ENCODE measurements around the gene ZFR. TPM values are rescaled to one million over a fixed set of nuclear protein-coding genes. Genes with fewer than 3 reads are reported as not detected.
A peak's percentile ranks its signal among the peaks of the same experiment; 100 is the strongest.
"Not testable (repeated sequence)": the region's sequence is repeated elsewhere in the genome, so short reads cannot be mapped to it uniquely, and the experiment has no call there.

Gene ZFR
- total RNA-seq, 2 donors from 2014 or later = 63.7 to 70.4 TPM

DNA sequence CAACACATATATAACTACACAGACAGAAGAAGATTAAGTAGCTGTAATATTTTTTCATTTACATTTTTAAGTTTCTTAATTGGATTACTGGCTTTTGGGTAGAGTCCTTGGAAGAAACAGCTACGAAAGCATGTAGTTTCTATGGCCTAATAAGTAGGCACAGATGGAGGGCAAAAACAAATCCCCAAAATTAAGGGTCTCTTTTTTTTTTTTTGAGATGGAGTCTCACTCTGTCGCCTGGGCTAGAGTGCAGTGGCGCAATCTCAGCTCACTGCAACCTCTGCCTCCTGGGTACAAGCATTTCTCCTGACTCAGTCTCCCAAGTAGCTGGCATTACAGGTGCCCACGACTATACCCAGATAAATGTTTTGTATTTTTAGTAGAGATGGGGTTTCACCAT lies 104.7 kb downstream of the ZFR start:
- ATAC-seq (replicated peaks) = no peak
- Mint-ChIP-seq H3K36me3 (ENCODE audit: low read depth) (no peaks in the 10 kb centered on the region), H3K4me1 (no peaks in the 10 kb centered on the region), H3K27ac (no peak overlapping the region), H3K9me3 (peaks cover 3% of the 10 kb centered on the region), H3K27me3 (no peaks in the 10 kb centered on the region), H3K4me3 (no peak overlapping the region)

DNA sequence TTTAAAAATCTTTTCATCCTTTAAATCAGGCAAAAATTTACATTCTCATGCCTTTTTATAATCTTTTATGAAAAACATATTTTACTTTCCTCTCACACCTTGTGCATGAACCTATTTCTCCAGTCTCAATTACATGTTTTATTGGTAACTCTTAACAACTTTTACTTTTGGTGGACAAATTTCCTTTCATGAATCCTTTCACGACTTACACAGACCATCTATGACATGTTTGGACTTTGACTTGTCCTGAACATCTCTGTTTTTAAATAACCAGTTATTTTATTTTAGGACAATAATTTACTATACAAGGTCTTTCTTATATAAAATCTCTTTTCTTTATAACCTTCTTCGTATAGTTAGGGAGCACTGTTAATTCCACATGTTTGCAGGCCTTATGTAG lies 105.3 kb downstream of the ZFR start:
- H3K27ac Mint-ChIP-seq = no peak overlapping the region
- H3K9me3 Mint-ChIP-seq = peaks cover 3% of the 10 kb centered on the region
- no peaks in the 10 kb centered on the region for H3K27me3 Mint-ChIP-seq
- no peak overlapping the region for H3K4me3 Mint-ChIP-seq
- no peaks in the 10 kb centered on the region for H3K36me3 Mint-ChIP-seq (ENCODE audit: low read depth)
- H3K4me1 Mint-ChIP-seq = no peaks in the 10 kb centered on the region
- ATAC-seq (replicated peaks) = no peak

DNA sequence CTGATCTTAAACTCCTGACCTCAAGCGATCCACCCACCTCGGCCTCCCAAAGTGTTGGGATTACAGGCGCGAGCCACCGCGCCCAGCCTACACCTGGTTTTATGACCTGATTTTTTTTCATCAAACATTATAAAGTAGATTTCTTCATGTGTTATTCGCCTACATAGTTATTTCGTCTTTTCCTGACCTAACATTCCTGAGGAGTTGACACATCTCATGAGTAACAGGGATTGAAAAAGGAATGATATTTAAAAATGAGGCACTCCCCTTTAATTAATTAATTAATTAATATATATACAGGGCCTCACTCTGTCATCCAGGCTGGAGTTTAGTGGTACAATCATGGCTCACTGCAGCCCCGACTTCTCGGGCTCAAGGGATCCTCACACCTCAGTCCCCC lies 111.6 kb downstream of the ZFR start:
- no peak overlapping the region for H3K4me3 Mint-ChIP-seq
- H3K4me1 Mint-ChIP-seq = peaks cover 4% of the 10 kb centered on the region
- no peak overlapping the region for H3K27ac Mint-ChIP-seq
- ATAC-seq (replicated peaks) = no peak
- H3K36me3 Mint-ChIP-seq (ENCODE audit: low read depth) = no peaks in the 10 kb centered on the region
- no peaks in the 10 kb centered on the region for H3K27me3 Mint-ChIP-seq
- H3K9me3 Mint-ChIP-seq = no peaks in the 10 kb centered on the region

DNA sequence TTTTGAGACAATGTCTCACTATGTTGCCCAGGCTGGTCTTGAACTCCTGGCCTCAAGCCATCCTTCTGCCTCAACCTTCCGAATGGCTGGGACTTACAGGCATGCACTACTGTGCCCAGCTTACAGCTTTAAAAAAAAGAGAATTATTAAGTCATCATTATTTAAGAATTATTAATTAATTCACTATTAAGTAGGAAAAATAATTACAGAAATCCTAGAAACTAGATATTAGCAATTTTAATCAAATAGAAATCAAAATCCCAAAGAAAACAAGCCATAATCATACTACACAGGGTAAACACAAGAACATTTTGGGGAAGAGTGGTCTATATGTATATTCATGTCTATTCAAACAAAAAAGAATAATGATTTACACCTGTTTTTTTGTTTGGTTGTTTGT lies 112.2 kb downstream of the ZFR start:
- no peaks in the 10 kb centered on the region for H3K9me3 Mint-ChIP-seq
- peaks cover 4% of the 10 kb centered on the region for H3K4me1 Mint-ChIP-seq
- H3K4me3 Mint-ChIP-seq = no peak overlapping the region
- H3K27ac Mint-ChIP-seq = no peak overlapping the region
- ATAC-seq (replicated peaks) = no peak
- no peaks in the 10 kb centered on the region for H3K36me3 Mint-ChIP-seq (ENCODE audit: low read depth)
- H3K27me3 Mint-ChIP-seq = no peaks in the 10 kb centered on the region

DNA sequence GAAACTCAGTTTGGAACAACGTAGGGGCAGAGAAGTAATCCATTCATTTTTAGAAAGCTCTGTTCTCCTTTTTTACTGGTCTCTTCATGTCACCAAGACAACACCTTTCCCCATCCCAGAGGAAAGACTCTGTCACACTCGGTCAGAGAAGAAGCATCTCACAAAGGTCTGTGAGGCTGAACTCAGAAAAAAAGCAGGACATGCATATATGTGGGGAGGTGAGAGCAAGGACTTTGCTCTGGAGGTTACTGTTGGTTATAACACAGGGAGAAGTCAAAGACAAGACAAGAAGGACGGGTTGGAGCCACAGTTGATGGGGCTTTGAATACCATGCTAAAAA lies 112.6 kb downstream of the ZFR start:
- H3K36me3 Mint-ChIP-seq (ENCODE audit: low read depth) = no peaks in the 10 kb centered on the region
- peaks cover 4% of the 10 kb centered on the region for H3K4me1 Mint-ChIP-seq
- no peak for ATAC-seq (replicated peaks)
- no peak overlapping the region for H3K27ac Mint-ChIP-seq
- H3K4me3 Mint-ChIP-seq = no peak overlapping the region
- H3K27me3 Mint-ChIP-seq = no peaks in the 10 kb centered on the region
- H3K9me3 Mint-ChIP-seq = no peaks in the 10 kb centered on the region

DNA sequence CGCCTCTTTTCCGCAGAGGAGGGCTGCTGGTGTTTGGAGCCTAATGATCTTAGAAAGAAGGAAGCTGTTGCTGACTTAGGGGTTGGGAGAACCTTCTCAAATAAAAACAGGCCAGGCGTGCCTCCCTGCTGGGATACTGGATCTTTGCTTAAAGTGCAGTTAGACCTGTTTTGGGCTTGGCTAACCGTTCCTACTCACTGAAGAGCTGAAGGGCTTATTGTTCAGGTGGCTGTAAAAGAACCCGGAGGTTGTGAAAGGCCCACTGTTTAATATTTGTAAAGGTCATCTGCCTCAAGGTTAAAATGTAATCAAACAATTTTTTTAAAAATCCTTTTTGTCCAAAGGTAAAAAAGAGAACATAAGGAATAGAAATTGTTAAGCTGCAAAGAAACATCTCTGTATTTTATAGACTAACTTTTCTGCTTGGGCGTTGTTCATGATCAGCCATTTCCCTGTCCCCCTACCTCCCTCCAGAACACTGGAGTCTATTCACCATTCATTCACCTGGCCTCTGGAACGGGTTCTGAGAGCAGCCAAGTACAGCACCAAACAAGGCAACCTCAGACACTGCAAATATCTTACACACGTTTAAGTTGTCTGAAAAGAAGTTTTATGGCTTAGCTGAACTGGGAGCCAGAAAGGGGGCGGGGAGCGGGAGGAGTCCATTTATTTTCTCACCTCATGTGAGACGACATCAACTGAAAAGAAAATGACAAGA lies 113.2 kb downstream of the ZFR start:
- Mint-ChIP-seq H3K27ac (no peak overlapping the region), H3K27me3 (no peaks in the 10 kb centered on the region)

DNA sequence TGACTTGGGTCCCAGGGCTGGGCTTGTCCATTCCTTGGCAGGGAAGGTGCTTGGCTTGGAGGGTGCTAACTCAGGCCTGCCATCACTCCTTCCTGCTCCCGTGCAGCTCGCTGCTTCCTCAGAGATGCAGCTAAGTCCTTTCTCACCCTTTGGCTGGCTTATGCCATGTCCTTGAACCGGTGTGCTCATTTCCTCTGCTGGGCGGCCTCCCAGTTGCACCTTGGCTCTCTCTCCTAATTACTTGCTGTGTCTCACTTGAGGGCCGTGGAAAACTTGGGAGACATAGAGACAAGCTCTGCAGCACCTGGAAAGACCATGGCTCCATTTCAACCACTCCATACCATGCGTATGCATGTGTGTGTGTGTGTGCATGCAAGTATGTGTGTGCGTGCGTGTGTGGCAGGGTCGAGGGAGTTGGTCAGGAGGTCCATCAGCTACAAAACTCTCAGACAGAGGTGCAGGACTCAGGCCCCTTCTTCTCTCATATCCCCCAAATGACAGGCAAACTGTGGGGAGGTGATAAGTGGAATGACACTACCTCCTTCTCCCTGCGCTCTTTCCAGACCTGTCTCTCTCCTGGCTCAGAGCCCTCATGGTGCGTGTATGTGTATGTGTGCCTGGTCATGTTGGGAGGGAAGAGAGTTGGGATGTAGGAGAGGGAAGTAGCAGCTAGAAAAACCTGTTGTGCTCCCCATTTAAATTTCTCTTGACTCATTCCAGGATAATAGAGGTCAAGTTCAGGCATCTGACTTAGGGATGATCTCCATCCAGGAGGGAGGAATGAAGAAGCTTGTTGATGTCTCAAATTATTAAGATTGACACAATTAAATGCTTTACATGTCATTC lies 114.2 kb downstream of the ZFR start:
- no peak overlapping the region for H3K4me3 Mint-ChIP-seq
- H3K27me3 Mint-ChIP-seq = no peaks in the 10 kb centered on the region
- no peak overlapping the region for H3K27ac Mint-ChIP-seq
- peaks cover 4% of the 10 kb centered on the region for H3K4me1 Mint-ChIP-seq
- H3K36me3 Mint-ChIP-seq (ENCODE audit: low read depth) = no peaks in the 10 kb centered on the region
- ATAC-seq (replicated peaks) = no peak
- no peaks in the 10 kb centered on the region for H3K9me3 Mint-ChIP-seq

More for the DNA sequence above, 113.2 kb downstream of the ZFR start:
- Mint-ChIP-seq H3K4me1 (peaks cover 4% of the 10 kb centered on the region), H3K9me3 (no peaks in the 10 kb centered on the region), H3K4me3 (no peak overlapping the region), H3K36me3 (ENCODE audit: low read depth) (no peaks in the 10 kb centered on the region)
- no peak for ATAC-seq (replicated peaks)

DNA sequence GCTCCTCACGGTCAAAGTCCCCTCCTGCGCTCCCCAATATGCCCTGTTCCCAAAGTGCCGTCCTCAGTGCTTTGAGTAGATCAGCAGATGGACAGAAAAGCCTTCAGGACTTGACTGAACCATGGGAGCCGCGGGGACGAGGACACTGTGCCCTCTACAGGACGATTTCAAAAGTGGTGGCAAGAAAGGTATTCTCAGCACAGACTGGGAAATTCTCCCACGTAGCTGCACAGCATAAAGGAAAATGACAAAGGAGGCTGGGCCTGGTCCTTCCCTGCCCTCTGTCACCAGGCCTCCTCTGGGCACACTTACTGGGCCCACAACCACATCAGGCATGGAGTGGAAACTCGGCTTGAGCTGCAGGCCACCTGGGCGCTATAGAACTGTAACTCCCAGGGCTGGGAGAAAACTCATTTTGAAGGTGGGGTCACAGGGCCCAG lies 115.1 kb downstream of the ZFR start:
- Mint-ChIP-seq H3K9me3 (no peaks in the 10 kb centered on the region), H3K27me3 (no peaks in the 10 kb centered on the region), H3K4me1 (peaks cover 4% of the 10 kb centered on the region), H3K27ac (peak overlapping the region; percentile 44), H3K4me3 (no peak overlapping the region), H3K36me3 (ENCODE audit: low read depth) (no peaks in the 10 kb centered on the region)
- ATAC-seq (replicated peaks) = peak; percentile 96

DNA sequence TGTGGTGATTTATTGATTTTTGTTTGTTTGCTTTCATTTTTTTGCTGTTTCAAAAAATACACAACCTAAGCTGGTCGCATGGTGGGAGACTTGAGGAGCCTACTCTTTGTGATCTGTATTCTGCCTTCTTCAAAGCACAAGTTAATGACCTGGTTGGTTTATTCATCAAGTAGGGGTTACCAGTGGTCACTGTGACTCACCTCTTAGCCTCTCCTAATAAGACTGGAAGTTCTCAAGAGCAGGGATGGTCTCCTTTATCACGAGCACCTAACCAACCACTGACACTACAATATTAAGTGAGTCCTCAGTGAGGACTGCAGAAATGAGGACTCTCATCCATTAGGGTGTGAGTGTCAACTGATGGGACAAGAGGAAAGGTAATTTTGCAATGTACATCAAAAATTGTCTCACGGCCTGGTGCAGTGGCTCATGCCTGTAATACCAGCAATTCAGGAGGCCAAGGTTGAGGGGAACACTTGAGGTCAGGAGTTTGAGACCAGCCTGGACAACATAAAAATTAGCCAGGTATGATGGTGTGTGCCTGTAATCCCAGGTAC lies 118.2 kb downstream of the ZFR start:
- Mint-ChIP-seq H3K27me3 (no peaks in the 10 kb centered on the region), H3K4me3 (no peak overlapping the region), H3K9me3 (peaks cover 3% of the 10 kb centered on the region), H3K36me3 (ENCODE audit: low read depth) (no peaks in the 10 kb centered on the region), H3K4me1 (peaks cover 4% of the 10 kb centered on the region), H3K27ac (peak overlapping the region; percentile 28)
- ATAC-seq (replicated peaks) = no peak

DNA sequence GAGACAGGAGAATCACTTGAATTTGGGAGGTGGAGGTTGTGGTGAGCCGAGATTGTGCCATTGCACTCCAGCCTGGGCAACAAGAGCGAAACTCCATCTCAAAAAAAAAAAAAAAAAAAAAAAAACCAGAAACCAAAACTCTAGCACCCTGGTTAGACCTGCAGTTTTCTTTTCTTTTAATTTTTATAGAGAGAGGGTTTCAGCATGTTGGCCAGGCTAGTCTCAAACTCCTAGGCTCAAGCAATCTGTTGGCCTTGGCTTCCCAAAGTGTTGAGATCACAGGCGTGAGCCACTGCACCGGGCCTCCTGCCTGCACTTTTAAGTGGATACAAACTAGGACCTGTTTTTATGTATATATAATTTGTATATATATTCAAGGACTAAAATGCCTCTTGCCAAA lies 118.9 kb downstream of the ZFR start:
- ATAC-seq (replicated peaks) = no peak
- Mint-ChIP-seq H3K27me3 (no peaks in the 10 kb centered on the region), H3K36me3 (ENCODE audit: low read depth) (no peaks in the 10 kb centered on the region), H3K4me1 (peaks cover 4% of the 10 kb centered on the region), H3K9me3 (peaks cover 3% of the 10 kb centered on the region), H3K4me3 (no peak overlapping the region), H3K27ac (no peak overlapping the region)

DNA sequence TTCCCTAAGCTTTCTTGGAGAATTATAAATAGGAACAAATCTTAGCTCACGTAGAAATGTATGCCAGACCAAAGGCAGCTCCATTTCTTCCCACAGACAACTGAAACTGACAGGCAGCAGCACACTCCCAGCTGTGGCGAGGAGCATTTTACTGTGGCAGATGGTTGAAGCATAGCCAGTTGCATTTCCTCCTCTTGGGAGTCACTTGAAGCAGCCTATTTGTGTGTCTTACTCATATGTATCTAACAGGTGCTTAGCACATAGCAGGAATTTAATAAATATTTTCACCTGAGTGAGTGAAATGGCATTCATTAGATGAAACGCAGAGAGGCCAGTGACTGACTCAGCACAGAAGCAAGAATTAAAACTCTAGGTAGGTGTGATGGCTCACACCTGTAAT lies 119.5 kb downstream of the ZFR start:
- Mint-ChIP-seq H3K36me3 (ENCODE audit: low read depth) (no peaks in the 10 kb centered on the region), H3K27ac (no peak overlapping the region), H3K4me3 (no peak overlapping the region), H3K9me3 (peaks cover 3% of the 10 kb centered on the region), H3K27me3 (no peaks in the 10 kb centered on the region), H3K4me1 (peaks cover 4% of the 10 kb centered on the region)
- ATAC-seq (replicated peaks) = no peak

DNA sequence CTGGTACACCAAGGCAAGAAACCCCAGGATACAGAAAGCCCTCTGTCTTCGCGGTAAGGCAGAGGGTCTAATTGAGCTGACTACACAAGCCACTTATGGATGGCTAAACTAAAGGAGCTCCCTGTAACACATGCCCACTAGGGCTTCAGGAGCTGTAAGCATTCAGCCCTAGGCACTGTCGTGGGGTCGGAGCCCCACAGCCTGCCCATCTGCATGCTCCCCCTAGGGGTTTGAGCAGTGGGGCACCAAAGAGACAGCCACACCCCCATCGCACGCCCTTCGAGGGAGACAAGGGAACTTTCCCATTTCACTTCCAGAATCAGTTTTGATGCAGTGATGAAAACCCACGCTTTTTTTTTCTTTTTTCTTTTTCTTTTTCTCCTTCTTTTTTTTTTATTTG lies 120.8 kb downstream of the ZFR start:
- no peaks in the 10 kb centered on the region for H3K27me3 Mint-ChIP-seq
- H3K9me3 Mint-ChIP-seq = peaks cover 3% of the 10 kb centered on the region
- no peaks in the 10 kb centered on the region for H3K4me1 Mint-ChIP-seq
- no peak overlapping the region for H3K4me3 Mint-ChIP-seq
- no peak for ATAC-seq (replicated peaks)
- no peak overlapping the region for H3K27ac Mint-ChIP-seq
- H3K36me3 Mint-ChIP-seq (ENCODE audit: low read depth) = no peaks in the 10 kb centered on the region

DNA sequence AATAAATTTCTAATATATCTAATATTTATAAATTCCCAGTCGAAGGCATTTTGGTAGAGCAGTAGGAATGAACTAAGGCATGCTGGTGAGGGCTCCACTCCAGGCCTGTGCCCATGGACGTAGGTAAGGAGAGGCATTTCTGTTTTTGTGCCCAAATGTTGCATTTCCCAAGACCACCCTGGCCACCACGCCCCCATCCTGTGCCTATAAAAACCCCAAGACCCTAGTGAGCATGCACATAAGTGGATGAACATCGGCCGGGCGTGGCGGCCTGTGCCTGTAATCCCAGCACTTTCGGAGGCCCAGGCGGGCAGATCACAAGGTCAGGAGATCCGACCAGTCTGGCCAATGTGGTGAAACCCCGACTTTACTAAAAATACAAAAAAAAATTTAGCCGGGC lies 121.7 kb downstream of the ZFR start:
- H3K36me3 Mint-ChIP-seq (ENCODE audit: low read depth) = no peaks in the 10 kb centered on the region
- no peak for ATAC-seq (replicated peaks)
- no peaks in the 10 kb centered on the region for H3K27me3 Mint-ChIP-seq
- H3K4me3 Mint-ChIP-seq = no peak overlapping the region
- H3K4me1 Mint-ChIP-seq = no peaks in the 10 kb centered on the region
- H3K27ac Mint-ChIP-seq = no peak overlapping the region
- H3K9me3 Mint-ChIP-seq = peaks cover 3% of the 10 kb centered on the region

DNA sequence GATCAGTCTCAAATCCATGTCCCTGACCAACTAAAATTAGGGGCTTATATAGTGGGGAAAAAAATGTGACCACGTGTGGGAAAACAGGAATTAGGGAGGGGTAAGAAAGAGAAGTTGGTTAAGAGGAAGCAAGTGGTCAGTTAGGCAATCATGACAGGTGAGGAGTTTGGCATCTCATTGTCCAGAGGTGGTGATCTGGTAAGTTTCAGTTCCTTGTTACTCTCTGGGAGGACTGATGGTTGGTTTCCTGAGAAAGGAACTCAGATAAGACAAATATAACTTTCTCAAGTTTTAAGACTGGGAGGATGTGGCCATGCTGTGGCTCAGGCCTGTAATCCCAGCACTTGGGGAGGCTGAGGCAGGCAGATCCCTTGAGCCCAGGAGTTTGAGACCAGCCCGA lies 122.8 kb downstream of the ZFR start:
- not testable (repeated sequence) for H3K27ac Mint-ChIP-seq; H3K4me1 Mint-ChIP-seq; H3K27me3 Mint-ChIP-seq; ATAC-seq (replicated peaks); H3K36me3 Mint-ChIP-seq (ENCODE audit: low read depth); H3K9me3 Mint-ChIP-seq; H3K4me3 Mint-ChIP-seq

DNA sequence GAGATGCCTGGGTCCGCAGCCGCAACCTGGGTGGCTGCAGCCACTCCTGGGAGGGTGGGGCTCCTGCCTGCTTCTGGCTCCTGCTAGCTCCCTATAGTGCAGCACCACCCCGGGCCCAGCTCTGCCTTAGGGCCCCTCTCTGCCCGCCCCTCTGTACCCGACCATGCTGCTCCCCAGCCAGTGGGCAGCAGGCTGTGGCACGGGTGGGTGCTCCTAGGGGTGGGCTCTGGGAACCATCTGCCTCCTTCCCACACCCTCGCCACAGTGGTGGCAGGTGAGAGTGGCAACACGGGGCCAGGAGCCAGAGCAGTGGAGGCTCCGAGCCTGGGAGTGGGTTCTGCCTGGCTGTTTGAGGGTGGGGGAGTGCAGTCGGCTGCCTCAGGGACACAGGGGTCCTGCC lies 124.0 kb downstream of the ZFR start:
- ATAC-seq (replicated peaks) = no peak
- H3K36me3 Mint-ChIP-seq (ENCODE audit: low read depth) = no peaks in the 10 kb centered on the region
- no peak overlapping the region for H3K27ac Mint-ChIP-seq
- no peak overlapping the region for H3K4me3 Mint-ChIP-seq
- peaks cover 3% of the 10 kb centered on the region for H3K9me3 Mint-ChIP-seq
- H3K27me3 Mint-ChIP-seq = no peaks in the 10 kb centered on the region
- H3K4me1 Mint-ChIP-seq = no peaks in the 10 kb centered on the region
